Stimulated activated CD4-positive, alpha-beta T cell treated with anti-CD3 and anti-CD28 coated beads, Interleukin-1b, Interleukin-23, amount 100 ng/mL, for 24 hours (primary cell): ENCODE results near the gene ANKS1B.
"Not testable (repeated sequence)": the region's sequence is repeated elsewhere in the genome, so short reads cannot be mapped to it uniquely, and the experiment has no call there.

Experiments used
- DNase-seq, 4 experiments: peaks; one replicate each; pipeline ENCODE4 v3.0.0-alpha.2; 2020; ENCODE audit warnings: low read depth in 4 of 4, low spot score in 1 of 4

The ANKS1B gene

GRCh38 chr12:99388671-99389195 lies 596.0 kb downstream of the ANKS1B start:
- DNase-seq = no peak

- no peak for DNase-seq
Observed at GRCh38 chr12:99387661-99388060, 597.1 kb downstream of the ANKS1B start.

DNA sequence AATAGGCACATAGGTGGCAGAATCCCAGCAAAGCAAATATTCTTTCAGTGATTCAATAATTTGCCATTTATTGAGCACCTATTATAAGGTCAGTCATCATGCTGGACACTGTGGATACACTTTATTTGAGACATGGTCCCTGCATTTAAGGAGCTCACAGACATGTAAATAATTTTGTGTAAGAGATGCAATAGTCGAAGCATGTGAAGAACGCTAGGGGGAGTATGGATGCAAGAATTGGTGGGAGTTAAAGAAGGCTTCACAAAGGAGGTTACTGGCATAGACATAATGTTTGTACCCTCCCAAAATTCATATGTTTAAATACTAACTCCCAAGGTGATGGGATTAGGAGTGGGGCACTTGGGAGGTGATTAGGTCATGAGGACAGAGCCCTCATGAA lies 597.8 kb downstream of the ANKS1B start:
- no peak for DNase-seq

GRCh38 chr12:99383258-99383657 lies 601.5 kb downstream of the ANKS1B start:
- no peak for DNase-seq

DNA sequence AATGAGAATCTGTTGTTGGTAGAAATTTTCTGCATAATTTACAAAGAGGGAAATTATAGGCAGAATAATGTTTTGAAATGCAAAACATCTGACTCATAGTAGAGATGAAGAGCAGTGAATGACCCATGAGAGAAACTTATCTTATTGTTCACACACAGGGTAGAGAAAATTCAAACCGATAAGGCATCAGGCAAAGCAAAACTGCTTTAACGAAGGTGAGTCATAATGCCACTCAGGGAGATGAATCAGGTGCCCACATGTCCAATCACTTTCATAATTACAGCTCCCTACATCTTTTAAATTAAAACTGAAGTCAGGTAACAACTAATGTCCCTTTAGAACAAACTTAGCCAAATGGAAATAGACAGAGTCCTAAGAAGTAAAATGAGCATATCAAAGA lies 602.7 kb downstream of the ANKS1B start:
- no peak for DNase-seq

DNA sequence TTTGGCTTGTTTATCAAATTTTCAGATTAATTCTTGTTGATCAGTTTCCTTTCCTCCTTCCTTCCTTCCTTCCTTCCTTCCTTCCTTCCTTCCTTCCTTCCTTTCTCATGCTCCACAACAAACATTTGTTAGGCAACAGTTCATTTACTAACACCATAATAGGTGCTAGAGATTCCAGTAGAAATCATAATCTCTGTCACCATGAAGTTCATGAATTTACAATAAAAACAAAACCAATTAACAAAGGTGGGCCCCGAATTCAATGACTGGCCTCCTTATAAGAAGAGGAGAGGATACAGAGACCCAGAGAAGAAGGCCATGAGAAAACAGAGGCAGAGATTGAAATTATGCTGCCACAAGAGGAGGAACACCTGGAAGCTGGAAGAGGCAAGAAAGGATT lies 604.0 kb downstream of the ANKS1B start:
- no peak for DNase-seq

- DNase-seq = no peak
Observed at GRCh38 chr12:99374023-99374422, 610.7 kb downstream of the ANKS1B start.

- no peak for DNase-seq
Observed at GRCh38 chr12:99372257-99372920, 612.3 kb downstream of the ANKS1B start.

- DNase-seq = no peak
Observed at GRCh38 chr12:99370421-99371138, 614.2 kb downstream of the ANKS1B start.

- DNase-seq = no peak
Observed at GRCh38 chr12:99367181-99367580, 617.6 kb downstream of the ANKS1B start.

DNA sequence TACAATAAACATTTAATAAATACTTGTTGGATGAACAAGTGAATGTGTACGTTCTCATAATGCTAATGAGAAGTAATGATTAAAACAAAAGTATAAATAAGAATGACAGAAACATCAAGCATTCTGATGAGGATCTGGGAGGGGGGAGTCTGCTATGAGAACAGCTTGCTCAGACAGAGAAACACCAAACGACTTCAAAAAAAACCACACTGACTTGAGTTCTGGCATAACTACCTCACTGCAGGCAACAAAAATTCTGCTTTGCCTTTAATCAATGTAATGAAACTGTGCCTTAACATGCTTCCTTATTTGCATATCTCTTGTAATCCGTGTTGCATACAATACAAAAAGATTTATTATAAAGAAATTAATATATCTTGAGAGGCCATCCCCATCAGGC lies 632.5 kb downstream of the ANKS1B start:
- no peak for DNase-seq

GRCh38 chr12:99343960-99344359 lies 640.8 kb downstream of the ANKS1B start:
- DNase-seq = no peak

GRCh38 chr12:99339663-99340062 lies 645.1 kb downstream of the ANKS1B start:
- no peak for DNase-seq

GRCh38 chr12:99334285-99335056 lies 650.3 kb downstream of the ANKS1B start:
- DNase-seq = no peak

DNA sequence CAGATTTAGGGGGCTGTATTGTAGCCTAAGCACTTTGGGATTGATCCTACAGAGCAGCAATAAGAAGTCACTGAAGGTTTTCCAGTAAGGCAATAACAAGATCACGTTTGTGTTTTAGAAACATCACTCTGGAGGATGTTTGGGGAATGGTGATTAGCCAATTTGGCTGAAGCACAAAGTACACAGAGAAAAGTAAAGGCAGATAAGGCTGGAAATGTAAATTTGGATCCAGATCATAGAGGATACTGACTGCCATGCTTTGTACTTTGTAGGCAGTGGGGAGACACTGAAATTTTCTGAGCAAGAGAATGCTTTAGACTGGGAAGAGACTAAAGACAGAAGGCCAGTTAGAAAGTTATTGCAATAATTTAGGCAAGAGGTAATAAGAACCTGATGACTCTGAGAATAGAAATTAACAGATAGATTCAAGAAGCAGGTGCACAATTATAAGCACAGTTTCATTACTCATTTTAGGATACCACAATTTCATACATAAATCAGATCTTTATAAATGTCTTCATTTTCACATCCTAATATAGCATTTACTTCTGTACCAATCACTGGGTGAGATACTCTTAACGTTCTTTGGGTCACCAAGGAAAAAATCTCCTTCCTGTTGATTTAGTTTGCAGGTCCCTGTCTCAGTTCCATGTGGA lies 651.7 kb downstream of the ANKS1B start:
- no peak for DNase-seq

DNA sequence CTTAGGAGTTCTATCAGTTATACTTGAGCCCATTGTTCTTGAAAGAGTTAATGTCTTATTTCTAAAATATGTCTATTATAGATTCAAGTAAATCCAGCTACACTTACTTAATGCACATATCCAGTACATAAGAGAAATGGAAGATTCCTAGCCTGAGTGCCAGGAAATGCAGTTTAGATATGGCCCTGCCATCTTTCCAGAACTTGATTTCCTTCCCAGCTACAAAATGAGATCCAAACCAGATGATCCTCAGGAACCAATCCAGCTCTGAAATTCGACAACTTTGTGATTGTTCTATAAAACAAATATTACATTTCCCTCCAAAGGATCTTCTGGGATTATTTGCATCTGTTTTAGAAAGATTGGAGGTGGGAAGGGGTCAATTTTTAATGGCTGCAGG lies 654.5 kb downstream of the ANKS1B start:
- DNase-seq = no peak

DNA sequence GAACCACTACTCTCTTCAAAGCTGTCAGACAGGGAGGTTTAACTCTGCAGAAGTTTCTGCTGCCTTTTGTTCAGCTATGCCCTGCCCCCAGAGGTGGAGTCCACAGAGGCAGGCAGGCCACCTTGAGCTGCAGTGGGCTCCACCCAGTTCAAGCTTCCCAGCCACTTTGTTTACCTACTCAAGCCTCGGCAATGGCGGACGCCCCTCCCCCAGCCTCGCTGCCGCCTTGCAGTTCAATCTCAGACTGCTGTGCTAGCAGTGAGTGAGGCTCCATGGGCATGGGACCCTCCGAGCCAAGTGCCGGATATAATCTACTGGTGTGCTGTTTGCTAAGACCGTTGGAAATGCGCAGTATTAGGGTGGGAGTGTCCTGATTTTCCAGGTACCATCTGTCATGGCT lies 663.5 kb downstream of the ANKS1B start:
- DNase-seq = not testable (repeated sequence)

- no peak for DNase-seq
Observed at GRCh38 chr12:99311373-99311772, 673.4 kb downstream of the ANKS1B start.

DNA sequence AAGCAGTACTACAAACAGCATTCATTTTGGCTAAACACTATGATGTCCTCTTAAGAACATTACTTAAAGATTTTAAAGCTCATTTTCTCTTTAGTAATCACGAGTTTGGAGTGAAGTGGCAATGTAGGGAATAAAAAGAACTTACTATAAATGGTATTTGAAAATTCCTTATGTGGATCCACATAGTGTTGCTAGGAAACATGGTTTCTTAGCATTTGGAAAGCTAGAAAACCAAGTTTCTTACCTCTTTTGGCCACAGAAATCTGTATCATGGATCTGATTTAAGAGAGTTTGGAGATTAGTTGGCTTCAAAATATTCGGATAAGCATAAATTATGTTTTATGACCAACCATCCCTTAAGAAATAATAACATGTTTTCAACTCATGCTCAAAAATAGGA lies 674.9 kb downstream of the ANKS1B start:
- DNase-seq = no peak

DNA sequence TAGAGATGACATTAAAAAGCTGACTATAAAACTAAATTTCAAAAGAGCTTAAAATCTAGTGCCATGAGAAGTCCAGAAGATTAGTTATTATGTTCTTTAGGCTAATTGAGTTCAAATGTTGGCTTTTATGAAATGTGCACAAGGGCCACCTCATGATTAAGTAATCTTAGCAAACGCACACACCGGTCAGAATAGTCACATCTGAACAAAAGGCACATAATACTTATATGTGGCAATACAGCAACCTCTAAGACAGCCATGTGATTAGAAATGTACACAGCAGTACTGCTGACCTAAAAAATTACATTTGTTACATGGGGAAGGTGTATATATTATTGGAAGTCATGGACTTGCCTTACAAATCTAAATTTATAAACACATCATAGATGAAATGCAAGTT lies 681.9 kb downstream of the ANKS1B start:
- no peak for DNase-seq

GRCh38 chr12:99287136-99287535 lies 697.6 kb downstream of the ANKS1B start:
- no peak for DNase-seq
